HS-5 (cell line): ENCODE results near the gene OMA1.
A peak's percentile ranks its signal among the peaks of the same experiment; 100 is the strongest.
"Not testable (repeated sequence)": the region's sequence is repeated elsewhere in the genome, so short reads cannot be mapped to it uniquely, and the experiment has no call there.

ENCODE experiments used
- DNase-seq: peaks from one replicate; pipeline ENCODE4 v3.0.0-alpha.2; 2012; ENCODE audit warnings: low read depth

Gene OMA1

DNA sequence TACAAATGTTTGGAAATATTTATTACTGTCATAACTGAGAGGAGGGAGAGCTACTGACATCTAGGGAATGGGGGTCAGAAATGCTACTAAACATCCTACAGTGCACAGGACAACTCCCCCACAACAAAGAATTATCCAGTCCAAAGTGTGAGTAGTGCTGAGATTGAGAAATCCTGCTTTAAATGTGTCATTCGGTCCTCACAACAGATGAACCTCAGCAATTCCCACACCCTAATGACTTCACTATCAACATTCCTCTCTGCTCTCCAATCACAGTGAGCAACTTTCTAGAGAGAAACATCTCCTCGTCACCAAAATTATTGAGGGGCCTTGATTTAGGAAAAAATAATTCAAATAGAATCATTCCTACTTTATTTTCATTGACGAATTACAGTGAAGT, 18.0 kb downstream of the OMA1 start:
- DNase-seq = peak; percentile 78

GRCh38 chr1:58524353-58524945, 22.1 kb downstream of the OMA1 start:
- DNase-seq = peak; percentile 6

DNA sequence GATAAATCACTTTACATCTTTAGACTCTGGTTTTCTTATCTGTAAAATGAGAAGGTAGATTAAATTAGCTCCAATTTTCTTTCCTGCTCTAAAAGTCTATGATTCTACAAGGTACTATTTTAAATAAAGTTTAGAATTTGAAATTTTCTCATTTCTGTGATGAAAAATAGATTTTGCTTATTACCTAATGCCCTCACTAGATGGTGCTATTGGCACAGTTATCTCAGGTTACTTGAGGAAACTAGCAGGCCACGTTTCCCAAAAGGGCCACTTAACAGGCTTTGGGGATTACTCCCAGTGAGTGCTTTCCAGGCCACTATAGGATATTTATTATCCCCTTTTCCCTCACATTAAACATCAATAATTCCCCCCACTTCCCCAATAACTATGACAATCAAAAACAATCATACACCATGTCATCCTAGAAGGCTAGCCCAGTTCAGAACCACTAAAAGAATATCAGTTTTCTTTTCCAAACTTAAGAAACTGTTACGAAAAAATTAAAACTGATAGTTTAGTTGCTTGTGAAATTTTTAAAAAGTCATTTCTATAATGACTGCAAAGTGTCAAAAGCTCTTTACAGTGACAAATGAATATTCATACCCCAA, 30.6 kb downstream of the OMA1 start:
- DNase-seq = peak; percentile 52

GRCh38 chr1:58513956-58514355, 32.6 kb downstream of the OMA1 start:
- DNase-seq = no peak

- DNase-seq = no peak
These were observed 37.9 kb downstream of the OMA1 start for GRCh38 chr1:58508629-58509028.

DNA sequence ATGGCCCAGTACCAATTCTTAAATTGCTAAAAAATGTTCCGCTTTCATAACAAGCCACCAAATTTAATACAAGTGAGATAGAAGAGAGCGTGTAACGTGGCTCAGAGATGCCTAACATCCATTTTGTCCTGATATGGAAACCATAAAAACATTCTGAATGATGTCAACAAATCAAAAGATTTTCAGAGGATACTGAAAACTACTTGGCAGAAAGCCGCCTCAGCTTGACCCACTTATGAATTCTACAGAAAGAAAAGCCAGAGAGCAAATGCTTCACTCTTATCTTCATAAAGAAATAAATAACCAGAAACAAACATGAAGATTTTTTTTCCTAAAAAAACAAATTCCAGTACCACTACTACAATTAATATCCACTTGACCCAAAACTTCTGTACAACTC, 41.2 kb downstream of the OMA1 start:
- no peak for DNase-seq

- DNase-seq = no peak
These were observed 44.0 kb downstream of the OMA1 start for GRCh38 chr1:58502519-58502918.

GRCh38 chr1:58500043-58500442, 46.5 kb downstream of the OMA1 start:
- no peak for DNase-seq

DNA sequence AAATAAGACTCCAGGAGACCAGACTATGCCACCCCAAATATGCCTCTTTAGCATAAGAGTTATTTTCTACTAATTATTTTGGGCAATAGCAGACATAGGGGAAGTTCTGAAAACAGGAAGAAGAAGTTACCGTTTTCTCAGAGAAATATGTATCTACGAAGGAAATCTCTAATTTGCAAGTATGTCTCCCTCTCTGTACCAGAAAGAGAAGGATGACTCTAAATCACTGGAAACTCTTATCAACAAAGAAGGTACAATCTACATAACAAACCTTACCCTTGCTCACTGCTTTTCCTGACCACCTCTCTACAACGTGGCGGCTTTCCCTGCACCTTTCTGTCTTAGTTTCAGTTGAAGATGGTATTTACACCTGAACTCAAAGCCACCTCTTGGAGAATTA, 49.0 kb downstream of the OMA1 start:
- no peak for DNase-seq

GRCh38 chr1:58496042-58496441, 50.5 kb downstream of the OMA1 start:
- DNase-seq = no peak

DNA sequence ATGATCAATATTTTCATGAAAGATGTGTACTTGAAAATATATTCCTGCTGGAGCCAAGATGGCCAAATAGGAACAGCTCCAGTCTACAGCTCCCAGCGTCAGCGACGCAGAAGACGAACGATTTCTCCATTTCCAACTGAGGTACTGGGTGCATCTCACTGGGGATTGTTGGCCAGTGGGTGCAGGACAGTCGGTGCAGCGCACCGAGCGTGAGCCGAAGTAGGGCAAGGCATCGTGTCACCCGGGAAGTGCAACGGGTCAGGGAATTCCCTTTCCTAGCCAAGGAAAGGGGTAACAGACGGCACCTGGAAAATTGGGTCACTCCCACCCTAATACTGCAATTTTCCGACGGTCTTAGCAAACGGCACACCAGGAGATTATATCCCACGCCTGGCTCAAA, 57.6 kb downstream of the OMA1 start:
- DNase-seq = not testable (repeated sequence)

GRCh38 chr1:58487002-58487401, 59.5 kb downstream of the OMA1 start:
- DNase-seq = no peak

DNA sequence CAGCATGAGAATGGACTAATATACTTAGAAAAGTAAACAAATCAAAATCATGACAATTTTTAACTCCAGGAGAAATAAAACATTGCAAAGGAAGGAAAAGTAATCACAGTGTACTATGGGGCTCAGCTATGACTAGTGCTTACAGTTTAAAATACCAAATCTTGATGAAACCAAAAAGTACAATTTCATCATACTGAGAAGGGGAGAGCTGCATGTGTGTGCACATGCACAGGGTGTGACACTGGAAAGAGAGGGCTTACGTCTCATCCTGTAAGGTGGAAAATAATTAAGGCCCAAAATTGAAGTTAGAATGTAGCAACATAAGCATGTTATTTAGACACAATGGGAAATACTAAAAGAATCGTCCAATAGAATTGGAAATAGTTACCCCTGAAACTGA, 64.6 kb downstream of the OMA1 start:
- no peak for DNase-seq

GRCh38 chr1:58480191-58480590, 66.3 kb downstream of the OMA1 start:
- DNase-seq = no peak

DNA sequence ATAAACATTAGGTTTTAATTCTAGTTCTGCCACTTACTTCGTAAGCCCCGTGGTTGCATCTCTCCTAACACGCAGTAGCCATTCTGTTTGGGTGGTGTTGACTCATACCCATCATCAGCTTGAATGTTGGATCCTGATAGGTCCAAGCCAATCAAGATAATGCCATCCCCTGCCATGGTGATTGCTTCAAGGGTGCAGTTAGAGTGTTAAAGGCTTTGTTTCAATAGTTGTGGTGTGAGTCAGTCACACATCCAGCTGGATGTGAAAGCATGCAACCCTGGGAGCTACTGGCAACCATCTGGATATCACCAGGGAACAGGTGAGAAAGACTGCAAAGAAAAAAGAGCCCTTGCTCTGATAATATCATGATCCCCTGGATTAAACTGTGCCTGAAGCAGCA, 69.1 kb downstream of the OMA1 start:
- DNase-seq = no peak

DNA sequence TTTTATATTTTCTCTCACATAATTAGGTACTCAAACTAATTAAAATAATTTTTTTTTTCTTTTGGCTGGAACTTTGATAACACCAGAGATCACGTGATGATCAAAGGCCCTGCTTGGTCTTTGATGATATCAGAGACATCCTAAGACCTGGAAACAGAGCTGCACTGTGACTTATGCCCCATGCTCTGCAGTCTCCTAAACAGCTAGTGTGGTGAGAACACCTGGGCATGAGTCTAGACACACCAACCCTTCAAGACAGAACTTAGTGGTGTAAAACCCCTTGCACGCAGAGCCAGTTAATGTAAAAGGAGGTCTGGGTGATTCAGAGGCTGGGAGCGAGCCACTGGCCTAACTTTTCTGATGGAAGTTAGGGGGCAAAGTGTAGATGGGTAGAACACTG, 70.3 kb downstream of the OMA1 start:
- no peak for DNase-seq

- no peak for DNase-seq
These were observed 77.0 kb downstream of the OMA1 start for GRCh38 chr1:58469476-58469875.

GRCh38 chr1:58469016-58469415, 77.5 kb downstream of the OMA1 start:
- no peak for DNase-seq

- DNase-seq = no peak
These were observed 77.9 kb downstream of the OMA1 start for GRCh38 chr1:58468612-58469011.

DNA sequence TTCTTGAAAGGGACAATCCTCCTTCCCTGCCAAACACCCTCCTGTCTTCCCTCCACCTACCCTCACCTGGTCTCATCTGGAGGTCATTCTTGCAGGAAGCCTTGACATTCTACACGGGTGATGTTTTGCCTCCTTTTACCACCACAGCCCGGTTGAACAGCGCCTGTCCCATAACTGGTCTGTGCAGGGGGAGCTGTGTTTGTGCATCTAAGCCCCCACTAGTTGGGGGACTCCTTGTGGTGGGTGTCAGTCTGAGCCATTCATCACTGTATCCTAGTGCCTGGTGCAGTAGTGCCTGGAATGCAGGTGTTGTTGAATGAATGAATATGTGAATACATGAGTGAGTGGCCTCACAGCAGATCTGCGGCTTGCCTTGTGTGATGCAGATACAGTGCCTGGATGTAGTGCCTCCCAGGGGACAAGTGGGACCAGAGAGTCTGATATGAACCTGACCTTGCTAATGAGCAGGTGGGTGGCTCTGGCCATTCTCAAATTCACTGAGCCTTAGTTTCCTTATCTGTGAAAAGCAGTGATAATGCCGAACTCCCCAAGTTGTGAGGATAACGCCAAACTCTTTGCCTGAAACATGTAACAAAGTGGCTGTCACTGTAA, 79.8 kb downstream of the OMA1 start:
- no peak for DNase-seq

GRCh38 chr1:58465825-58466629, 80.5 kb downstream of the OMA1 start:
- DNase-seq = no peak

DNA sequence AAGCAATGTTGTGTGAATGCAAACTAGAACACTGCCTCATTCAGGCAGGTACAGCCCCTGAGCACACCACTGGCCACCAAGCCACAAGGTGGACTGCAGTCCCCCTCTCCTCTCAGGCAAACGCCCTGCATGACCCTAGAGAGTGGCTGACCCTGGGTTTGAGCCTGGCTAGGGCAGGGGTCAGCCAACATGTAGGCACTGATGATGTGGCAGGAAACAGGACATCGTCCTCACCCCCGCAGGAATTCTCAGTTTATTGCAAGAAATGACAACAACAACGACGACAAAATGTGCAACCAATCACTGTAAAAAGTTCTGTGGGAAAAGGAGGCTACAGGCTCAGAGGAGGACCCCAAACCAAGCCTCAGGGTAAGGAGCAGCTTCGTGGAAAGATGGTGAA, 81.3 kb downstream of the OMA1 start:
- DNase-seq = no peak

GRCh38 chr1:58460469-58460868, 86.1 kb downstream of the OMA1 start:
- no peak for DNase-seq
